Neural progenitor cell (in vitro differentiated cells): ENCODE data around the gene CIAO3. TPM values are rescaled to one million over a fixed set of nuclear protein-coding genes. Genes with fewer than 3 reads are reported as not detected.

Experiments used
- DNase-seq: peaks from one replicate; pipeline ENCODE4 v3.0.0-alpha.2; 2016; ENCODE audit warnings: low spot score
- H2AFZ ChIP-seq: fragments of 200-600 bp; sonication (generic); replicated peaks from 2 replicates; pipeline ENCODE4 v1.6.1; 2016; ENCODE audit warnings: antibody characterized with exemption
- H3F3A ChIP-seq: fragments of 200-600 bp; sonication (generic); 2 replicates; pipeline ENCODE4 v1.6.1; 2016; ENCODE audit warnings: antibody characterized with exemption, low read depth
- H3K27ac ChIP-seq: fragments of 200-600 bp; sonication (generic); 2 replicates; pipeline ENCODE4 v1.5.1; 2016; ENCODE audit warnings: mild to moderate bottlenecking
- H3K27me3 ChIP-seq: fragments of 200-600 bp; sonication (generic); 2 replicates; pipeline ENCODE4 v1.6.1; 2016; ENCODE audit warnings: mild to moderate bottlenecking, moderate library complexity
- H3K36me3 ChIP-seq: fragments of 200-600 bp; sonication (generic); 2 replicates; pipeline ENCODE4 v1.5.1; 2016
- H3K4me1 ChIP-seq: fragments of 200-600 bp; sonication (generic); 2 replicates; pipeline ENCODE4 v1.6.1; 2016; ENCODE audit warnings: mixed run types
- H3K4me2 ChIP-seq: fragments of 200-600 bp; sonication (generic); 2 replicates; pipeline ENCODE4 v1.6.1; 2016
- H3K4me3 ChIP-seq: fragments of 200-600 bp; sonication (generic); 2 replicates; pipeline ENCODE4 v1.5.1; 2016
- H3K79me2 ChIP-seq: fragments of 200-600 bp; sonication (generic); 2 replicates; pipeline ENCODE4 v1.6.1; 2016; ENCODE audit warnings: low read depth
- H3K9ac ChIP-seq: fragments of 200-600 bp; sonication (generic); 2 replicates; pipeline ENCODE4 v1.6.1; 2016
- H3K9me3 ChIP-seq: fragments of 200-600 bp; sonication (generic); 2 replicates; pipeline ENCODE4 v1.5.1; 2016; ENCODE audit warnings: low read depth
- H4K20me1 ChIP-seq: fragments of 200-600 bp; sonication (generic); 2 replicates; pipeline ENCODE4 v1.6.1; 2016; ENCODE audit warnings: low read depth
- H3K27ac Mint-ChIP-seq: 3 replicates; pipeline ENCODE4 v1.8.0; 2021; ENCODE audit warnings: mixed read lengths
- H3K27me3 Mint-ChIP-seq: 2 replicates; pipeline ENCODE4 v1.8.0; 2022; ENCODE audit warnings: low read depth, mild to moderate bottlenecking, inconsistent platforms, moderate library complexity, mixed read lengths; ENCODE audit not compliant: insufficient read depth
- H3K36me3 Mint-ChIP-seq: 3 replicates; pipeline ENCODE4 v1.8.0; 2021; ENCODE audit warnings: mixed read lengths
- H3K4me1 Mint-ChIP-seq: 3 replicates; pipeline ENCODE4 v1.8.0; 2021; ENCODE audit warnings: mixed read lengths
- H3K4me3 Mint-ChIP-seq: 3 replicates; pipeline ENCODE4 v1.8.0; 2021; ENCODE audit warnings: mild to moderate bottlenecking, moderate library complexity, mixed read lengths
- H3K9me3 Mint-ChIP-seq: 3 replicates; pipeline ENCODE4 v1.8.0; 2020; ENCODE audit warnings: mixed read lengths
- EZH2 ChIP-seq: fragments of 200-600 bp; sonication (generic); IDR thresholded peaks from 2 replicates; pipeline ENCODE4 v1.6.1; 2017; ENCODE audit warnings: antibody characterized with exemption, mild to moderate bottlenecking, moderate library complexity
- EZH2phosphoT487 ChIP-seq: fragments of 200-600 bp; sonication (generic); IDR thresholded peaks from 2 replicates; pipeline ENCODE4 v1.6.1; 2017; ENCODE audit warnings: antibody characterized with exemption
- total RNA-seq: library from RNA; depleted of rRNA; stranded (reverse); fragments of >200 nt; gene quantifications from 2 replicates; pipeline ENCODE4 v1.2.3, GENCODE V29; 2015; ENCODE audit warnings: low replicate concordance
- TF ChIP-seq, protein P1 (sequence below): fragments of 200-600 bp; sonication (generic); IDR thresholded peaks from 2 replicates; pipeline ENCODE4 v1.5.1; 2017; ENCODE audit warnings: antibody characterized with exemption, mild to moderate bottlenecking

The CIAO3 gene
- 20.5 and 38.2 TPM in 2 replicates for total RNA-seq

DNA sequence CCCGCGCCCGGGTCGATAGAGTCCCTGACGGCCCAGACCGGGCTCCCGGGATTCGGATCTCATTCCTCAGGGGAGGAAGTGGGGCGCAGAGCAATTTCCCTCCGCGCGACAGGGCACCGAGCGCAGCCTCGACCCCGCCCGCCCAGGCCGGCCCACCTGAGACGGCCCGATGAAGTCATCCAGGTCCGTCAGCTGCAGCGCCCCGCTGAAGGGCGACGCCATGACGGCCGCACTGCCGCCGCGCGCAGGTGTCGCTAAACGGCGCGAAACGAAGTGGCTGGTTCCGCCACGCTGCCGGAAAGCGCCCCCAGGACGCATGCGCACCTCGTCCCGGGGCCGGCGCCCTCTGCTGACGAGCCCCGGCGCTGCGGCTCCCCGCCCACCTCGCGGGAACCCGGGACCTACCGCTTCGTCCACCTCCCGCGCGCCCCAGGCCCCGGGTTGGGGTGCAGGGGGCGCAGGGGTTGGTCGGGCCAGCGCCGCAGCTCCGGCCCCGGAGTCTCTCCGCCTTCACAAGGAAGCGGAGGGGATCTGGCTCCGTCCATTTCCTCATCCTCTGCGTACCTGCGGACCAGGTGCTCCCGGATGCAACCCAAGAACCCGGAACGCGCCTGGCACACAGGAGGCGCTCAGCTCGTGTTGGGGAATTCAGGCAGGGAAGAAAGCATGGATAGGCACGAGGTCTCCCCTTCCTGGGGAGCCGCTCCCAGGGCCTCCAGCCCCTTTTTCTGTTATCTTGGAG, at the start of gene CIAO3:
Gene CIAO3, minus strand, starts transcription at position 234 of the 742 bp plus-strand sequence. Its CDS starts 12 bp downstream, at position 222.
- peaks cover 5% of the 10 kb centered on the region for H3K4me1 ChIP-seq
- peak; percentile 97 for DNase-seq
- peaks cover 3% of the 10 kb centered on the region for H3K27me3 Mint-ChIP-seq
- H3K27me3 ChIP-seq, result no peaks in the 10 kb centered on the region
- H3K27ac ChIP-seq, result no peak within 1 kb of the TSS
- peak within 1 kb of the TSS; percentile 98 for H3K4me2 ChIP-seq
- peak within 1 kb of the TSS; percentile 71 for H3K9ac ChIP-seq
- H3K36me3 Mint-ChIP-seq, result peaks cover 2% of the 10 kb centered on the region
- H3K9me3 ChIP-seq, result no peaks in the 10 kb centered on the region
- no peaks in the 10 kb centered on the region for H4K20me1 ChIP-seq
- no peak within 1 kb of the TSS for H3K27ac Mint-ChIP-seq
- no peak for TF ChIP-seq EZH2phosphoT487
- TF ChIP-seq, protein P1, sequence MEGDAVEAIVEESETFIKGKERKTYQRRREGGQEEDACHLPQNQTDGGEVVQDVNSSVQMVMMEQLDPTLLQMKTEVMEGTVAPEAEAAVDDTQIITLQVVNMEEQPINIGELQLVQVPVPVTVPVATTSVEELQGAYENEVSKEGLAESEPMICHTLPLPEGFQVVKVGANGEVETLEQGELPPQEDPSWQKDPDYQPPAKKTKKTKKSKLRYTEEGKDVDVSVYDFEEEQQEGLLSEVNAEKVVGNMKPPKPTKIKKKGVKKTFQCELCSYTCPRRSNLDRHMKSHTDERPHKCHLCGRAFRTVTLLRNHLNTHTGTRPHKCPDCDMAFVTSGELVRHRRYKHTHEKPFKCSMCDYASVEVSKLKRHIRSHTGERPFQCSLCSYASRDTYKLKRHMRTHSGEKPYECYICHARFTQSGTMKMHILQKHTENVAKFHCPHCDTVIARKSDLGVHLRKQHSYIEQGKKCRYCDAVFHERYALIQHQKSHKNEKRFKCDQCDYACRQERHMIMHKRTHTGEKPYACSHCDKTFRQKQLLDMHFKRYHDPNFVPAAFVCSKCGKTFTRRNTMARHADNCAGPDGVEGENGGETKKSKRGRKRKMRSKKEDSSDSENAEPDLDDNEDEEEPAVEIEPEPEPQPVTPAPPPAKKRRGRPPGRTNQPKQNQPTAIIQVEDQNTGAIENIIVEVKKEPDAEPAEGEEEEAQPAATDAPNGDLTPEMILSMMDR, result peak; percentile 89
- no peak for TF ChIP-seq EZH2
- H3K36me3 ChIP-seq, result no peaks in the 10 kb centered on the region
- H2AFZ ChIP-seq, result peak within 1 kb of the TSS; percentile 83
- peaks cover 8% of the 10 kb centered on the region for H3K79me2 ChIP-seq
- peaks cover 8% of the 10 kb centered on the region for H3K4me1 Mint-ChIP-seq
- H3K4me3 Mint-ChIP-seq, result peak within 1 kb of the TSS; percentile 90
- H3K9me3 Mint-ChIP-seq, result no peaks in the 10 kb centered on the region
- H3K4me3 ChIP-seq, result peak within 1 kb of the TSS; percentile 95
- H3F3A ChIP-seq, result peaks cover 4% of the 10 kb centered on the region

DNA sequence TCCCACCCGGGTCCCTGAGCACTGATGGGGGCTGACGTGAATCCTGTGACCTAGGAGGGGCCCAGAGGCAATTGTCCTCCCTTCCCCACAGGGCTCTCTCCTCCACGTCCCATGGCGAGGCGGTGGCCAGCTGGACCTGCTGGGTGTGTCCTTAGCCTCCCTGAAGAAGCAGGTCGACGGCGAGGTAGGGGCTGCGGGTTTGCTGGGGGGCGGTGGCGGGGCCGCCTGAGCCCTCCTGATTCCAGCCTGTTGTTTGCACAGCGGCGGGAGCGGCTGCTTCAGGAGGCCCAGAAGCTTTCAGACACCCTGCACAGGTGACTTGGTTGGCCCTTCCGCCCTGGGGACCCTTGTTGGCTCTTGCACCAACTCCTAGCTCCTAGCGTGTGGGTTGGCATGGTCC, 49.3 kb upstream of the CIAO3 start:
- Histone ChIP-seq H3F3A (peaks cover 3% of the 10 kb centered on the region), H3K27ac (no peak overlapping the region), H3K79me2 (peaks cover 27% of the 10 kb centered on the region), H2AFZ (no peak overlapping the region), H3K4me1 (peaks cover 7% of the 10 kb centered on the region), H3K4me2 (no peak overlapping the region), H4K20me1 (peaks cover 52% of the 10 kb centered on the region), H3K9ac (no peak overlapping the region), H3K27me3 (no peaks in the 10 kb centered on the region), H3K9me3 (no peaks in the 10 kb centered on the region), H3K36me3 (no peaks in the 10 kb centered on the region), H3K4me3 (no peak overlapping the region)
- TF ChIP-seq, protein P1, result no peak
- TF ChIP-seq EZH2phosphoT487 (no peak), EZH2 (no peak)
- Mint-ChIP-seq H3K4me3 (peak overlapping the region; percentile 78), H3K4me1 (peaks cover 5% of the 10 kb centered on the region), H3K36me3 (peaks cover 6% of the 10 kb centered on the region), H3K27me3 (peaks cover 2% of the 10 kb centered on the region), H3K27ac (no peak overlapping the region), H3K9me3 (no peaks in the 10 kb centered on the region)
- DNase-seq, result no peak

DNA sequence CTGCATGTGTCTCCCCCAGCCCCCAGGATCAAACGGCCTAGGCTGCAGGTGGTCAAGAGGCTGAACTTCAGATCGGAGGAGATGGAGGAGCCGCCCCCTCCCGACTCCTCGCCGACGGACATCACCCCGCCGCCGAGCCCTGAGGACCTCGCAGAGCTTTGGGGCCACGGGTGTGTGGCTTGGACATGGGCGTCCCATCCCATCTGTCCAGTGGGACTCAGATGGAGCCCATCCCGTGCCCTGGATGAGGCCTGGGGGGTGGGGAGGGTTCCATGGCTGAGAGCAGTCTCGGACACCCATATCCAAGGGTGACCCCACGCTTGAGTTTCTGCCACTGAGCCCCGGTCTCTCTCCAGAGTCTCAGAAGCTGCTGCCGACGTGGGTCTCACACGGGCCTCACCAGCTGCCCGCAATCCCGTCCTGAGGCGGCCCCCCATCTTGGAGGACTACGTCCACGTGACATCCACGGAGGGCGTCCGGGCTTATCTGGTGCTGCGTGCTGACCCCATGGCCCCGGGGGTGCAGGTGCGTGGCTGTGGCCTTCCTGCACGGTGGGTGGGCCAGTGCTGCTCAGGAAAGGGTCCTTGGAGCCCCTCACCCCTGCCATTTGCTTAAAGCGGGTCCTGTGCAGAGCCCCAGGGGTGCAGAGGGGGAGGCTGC, 48.5 kb upstream of the CIAO3 start:
- H3K79me2 ChIP-seq, result peaks cover 27% of the 10 kb centered on the region
- Mint-ChIP-seq H3K36me3 (peaks cover 6% of the 10 kb centered on the region), H3K9me3 (no peaks in the 10 kb centered on the region), H3K4me3 (peak overlapping the region; percentile 78), H3K4me1 (peaks cover 5% of the 10 kb centered on the region), H3K27me3 (peaks cover 2% of the 10 kb centered on the region), H3K27ac (no peak overlapping the region)
- peak overlapping the region; percentile 100 for H3K4me2 ChIP-seq
- H3K27me3 ChIP-seq, result no peaks in the 10 kb centered on the region
- H4K20me1 ChIP-seq, result peaks cover 46% of the 10 kb centered on the region
- H3K4me3 ChIP-seq, result peak overlapping the region; percentile 87
- H2AFZ ChIP-seq, result no peak overlapping the region
- peaks cover 3% of the 10 kb centered on the region for H3F3A ChIP-seq
- H3K9me3 ChIP-seq, result no peaks in the 10 kb centered on the region
- H3K9ac ChIP-seq, result peak overlapping the region; percentile 79
- H3K4me1 ChIP-seq, result peaks cover 7% of the 10 kb centered on the region
- no peaks in the 10 kb centered on the region for H3K36me3 ChIP-seq
- DNase-seq, result no peak
- TF ChIP-seq EZH2 (no peak), EZH2phosphoT487 (no peak)
- TF ChIP-seq, protein P1, result no peak
- no peak overlapping the region for H3K27ac ChIP-seq
